Cerebellar cortex (tissue), 1 donor: ENCODE data around the gene EEFSEC.

Source experiments
- DNase-seq: peaks from one replicate; pipeline ENCODE4 v3.0.0-alpha.2; 2015; ENCODE audit warnings: low spot score

EEFSEC gene

DNA sequence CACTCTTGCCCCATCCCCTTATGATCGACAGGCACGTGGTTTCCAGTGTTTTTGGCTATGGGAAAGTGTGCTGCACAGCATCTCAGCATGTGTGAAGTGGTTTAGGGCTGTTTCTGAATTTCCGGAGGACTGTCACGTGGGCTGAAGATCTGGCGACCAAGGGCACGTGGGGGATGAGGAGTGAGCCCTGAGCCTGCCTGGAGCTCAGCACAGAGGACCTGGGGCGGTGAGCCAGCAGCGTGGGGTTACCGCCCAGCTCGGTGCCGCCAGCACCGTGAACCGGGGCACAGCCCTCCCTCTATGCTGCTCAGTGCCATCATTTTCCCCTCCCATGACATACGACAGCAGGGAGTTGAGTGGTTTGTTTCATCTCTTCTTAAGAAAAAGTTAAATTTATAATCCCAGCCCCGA lies 163.2 kb downstream of the EEFSEC start:
- DNase-seq = no peak

- no peak for DNase-seq
Measured at GRCh38 chr3:128317101-128317697, 163.9 kb downstream of the EEFSEC start.

DNA sequence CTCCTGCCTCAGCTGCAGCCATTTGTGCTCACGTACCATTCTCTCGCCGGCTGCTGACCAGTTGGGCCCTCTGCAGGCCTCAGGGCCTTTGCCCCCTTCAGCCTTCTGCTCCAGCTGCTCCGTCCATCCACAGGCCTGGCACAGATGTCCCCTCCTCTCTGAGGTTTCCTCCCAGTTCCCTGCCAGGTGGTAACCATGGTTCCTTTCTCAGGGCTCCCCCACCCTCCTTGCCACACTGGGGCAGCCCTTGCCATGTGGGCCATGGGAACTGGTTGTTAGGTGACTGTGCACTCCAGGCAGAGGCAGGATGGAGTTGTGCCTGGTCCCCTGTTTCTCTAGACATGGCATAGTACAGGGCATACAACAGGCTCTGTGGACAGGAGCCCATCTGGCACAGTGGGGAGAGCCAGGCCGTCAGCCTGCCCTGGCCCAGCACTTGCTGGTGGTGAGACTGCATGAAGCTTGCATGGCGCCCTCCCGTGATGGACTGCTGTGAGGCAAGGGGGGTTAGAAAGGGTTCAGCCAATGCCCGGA lies 164.5 kb downstream of the EEFSEC start:
- peak; percentile 42 for DNase-seq

DNA sequence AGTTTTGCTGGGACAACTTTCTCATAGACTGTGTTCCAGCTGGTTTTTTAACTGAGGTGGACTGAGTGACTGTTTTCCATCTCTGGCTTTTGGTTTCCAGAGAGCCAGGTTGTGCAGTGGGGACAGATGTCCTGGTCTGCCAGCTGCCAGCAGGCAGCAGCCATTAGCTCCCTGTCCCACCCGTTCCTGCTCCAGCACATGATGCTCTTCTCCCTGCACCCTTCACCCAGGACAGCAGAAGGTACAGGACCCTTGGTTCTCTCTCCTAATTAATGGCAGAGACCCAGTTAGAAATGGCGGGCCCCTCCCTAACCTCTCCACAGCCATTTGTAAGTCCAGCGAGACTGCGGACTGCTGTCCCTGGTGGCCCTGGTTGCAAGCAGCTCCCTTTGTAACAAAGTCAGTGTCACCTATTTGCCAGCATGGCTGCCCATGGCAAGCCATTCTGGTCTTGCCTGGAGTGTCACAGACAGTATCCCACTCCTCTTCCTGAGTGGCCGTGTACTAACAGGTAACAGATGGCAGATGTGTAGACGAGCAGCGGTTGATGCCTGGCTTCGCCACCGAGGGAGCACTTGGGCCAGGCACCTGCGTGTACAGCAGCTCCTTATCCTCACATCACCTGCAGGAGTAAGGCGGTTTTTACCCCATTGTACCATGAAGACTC lies 165.1 kb downstream of the EEFSEC start:
- DNase-seq = no peak

DNA sequence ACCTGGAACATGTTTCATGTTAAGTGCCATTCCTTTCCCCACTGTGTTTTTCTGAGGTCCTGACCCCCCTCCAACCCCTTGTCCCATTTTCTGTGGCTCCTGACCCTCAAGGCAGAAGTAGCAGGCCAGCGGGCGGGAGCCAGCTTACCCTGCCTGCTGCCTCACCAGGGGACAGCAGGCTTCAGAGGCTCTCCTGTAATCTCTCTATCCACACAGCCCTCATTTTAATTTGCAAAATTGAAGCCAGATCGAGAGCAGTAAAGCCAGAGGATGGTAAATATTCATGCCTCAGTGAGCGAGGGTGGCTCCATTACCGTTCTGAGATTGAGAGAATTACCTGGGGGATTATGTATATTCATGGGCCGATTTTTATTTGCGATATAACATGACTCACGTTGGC lies 165.8 kb downstream of the EEFSEC start:
- DNase-seq = no peak

DNA sequence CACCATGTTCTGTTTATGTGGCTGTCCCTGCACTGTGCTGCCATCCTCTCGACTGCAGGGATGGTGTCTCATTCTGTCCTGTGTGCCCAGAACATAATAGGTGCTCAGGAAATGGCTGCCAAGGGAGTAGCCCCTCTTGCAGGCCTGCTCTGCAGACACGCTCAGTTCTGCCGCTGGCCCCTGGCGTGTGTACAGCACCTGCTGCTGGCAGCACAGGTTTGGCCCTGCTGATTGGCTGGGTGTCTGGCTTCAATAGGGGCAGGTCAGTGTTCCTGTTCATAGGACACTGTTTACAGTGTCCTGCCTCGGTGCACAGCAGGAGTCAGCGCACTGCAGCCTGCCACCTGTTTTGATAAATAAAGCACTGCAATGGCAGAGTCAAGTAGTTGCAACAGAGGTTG lies 166.5 kb downstream of the EEFSEC start:
- DNase-seq = no peak

DNA sequence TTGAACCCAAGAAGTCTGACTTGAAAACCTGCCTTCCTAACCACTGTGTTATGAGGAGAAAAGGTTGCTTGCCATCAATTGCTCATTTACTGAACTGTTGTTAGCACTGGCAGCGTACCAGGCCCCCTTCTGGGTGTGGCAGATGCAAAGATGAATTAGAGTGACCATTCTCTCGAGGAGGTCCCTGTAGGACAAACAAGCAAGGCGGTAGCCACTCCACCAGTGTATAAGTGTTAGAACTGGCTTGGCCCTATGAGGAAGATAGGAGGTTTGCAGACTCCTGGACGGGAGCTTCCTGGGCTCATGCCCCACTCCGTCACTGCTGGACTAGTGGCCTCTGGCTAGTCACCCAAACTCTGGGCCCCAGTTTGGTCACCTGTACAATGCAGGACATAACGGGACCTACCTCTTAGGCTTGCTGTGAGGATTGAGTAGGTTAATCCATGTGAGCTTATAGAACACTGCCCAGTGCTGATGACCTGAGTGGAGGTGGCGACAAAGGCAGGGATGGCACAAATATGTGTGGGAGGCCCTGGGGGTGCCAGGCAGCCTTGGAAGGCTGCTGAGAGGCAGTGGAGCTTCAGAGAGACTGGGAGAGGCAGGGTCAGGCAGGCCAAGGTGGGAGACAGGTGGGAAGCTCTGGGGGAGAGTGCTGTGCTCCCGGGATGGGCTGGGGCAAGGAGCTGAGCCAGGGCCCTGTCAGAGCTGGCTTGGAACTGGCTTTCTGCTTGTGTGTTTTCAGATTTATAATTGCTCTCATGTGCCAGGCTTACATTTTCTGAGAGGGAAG lies 167.5 kb downstream of the EEFSEC start:
- DNase-seq = peak; percentile 53

GRCh38 chr3:128321418-128321817 lies 168.1 kb downstream of the EEFSEC start:
- DNase-seq = no peak

DNA sequence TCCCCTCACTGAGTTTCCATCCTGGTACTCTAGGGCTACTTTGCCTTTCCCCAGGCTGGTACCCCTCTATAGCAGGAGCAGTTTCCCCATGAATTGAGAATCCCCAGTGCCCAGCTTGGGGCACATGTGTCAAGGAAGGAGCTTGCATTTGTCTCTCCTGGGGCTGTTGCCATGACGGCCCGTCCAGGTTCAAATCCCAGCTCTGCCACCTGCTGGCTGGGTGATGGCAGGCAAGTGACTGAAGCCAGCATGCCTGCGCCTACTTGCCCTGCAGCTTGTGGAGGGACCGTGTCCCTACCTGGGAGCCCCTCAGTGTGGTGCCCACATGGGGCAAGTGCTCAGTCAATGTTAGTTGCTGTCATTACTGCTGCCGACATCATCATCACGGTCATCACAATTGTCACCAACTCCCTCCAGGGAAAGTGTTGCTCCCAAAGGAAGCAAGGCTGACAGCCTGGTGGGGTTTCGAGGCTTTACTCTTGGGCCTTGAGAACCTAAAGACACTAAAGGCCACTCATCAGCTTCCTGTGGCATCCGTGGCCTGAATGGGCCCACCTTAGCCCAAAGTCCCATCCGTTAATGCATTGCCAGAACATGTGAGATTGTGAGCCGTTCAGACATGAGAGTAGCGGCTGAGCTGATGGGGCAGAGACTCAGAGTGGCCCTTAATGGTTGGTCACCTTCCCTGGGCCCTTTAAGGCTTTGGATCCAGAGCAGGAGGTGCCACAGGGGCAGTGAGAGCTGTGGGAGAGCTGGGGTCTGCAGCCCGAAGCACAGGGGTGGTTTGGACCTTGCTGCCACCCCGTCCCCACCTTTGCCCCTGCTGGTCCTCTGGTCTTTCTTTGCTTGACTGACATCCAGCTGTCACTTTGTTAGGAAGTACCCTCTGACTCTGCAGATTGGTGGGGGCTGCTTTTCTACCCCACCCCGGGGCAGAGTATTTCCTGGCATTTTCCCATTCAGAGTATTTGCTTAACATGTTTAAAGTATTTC lies 169.0 kb downstream of the EEFSEC start:
- peak; percentile 33 for DNase-seq

DNA sequence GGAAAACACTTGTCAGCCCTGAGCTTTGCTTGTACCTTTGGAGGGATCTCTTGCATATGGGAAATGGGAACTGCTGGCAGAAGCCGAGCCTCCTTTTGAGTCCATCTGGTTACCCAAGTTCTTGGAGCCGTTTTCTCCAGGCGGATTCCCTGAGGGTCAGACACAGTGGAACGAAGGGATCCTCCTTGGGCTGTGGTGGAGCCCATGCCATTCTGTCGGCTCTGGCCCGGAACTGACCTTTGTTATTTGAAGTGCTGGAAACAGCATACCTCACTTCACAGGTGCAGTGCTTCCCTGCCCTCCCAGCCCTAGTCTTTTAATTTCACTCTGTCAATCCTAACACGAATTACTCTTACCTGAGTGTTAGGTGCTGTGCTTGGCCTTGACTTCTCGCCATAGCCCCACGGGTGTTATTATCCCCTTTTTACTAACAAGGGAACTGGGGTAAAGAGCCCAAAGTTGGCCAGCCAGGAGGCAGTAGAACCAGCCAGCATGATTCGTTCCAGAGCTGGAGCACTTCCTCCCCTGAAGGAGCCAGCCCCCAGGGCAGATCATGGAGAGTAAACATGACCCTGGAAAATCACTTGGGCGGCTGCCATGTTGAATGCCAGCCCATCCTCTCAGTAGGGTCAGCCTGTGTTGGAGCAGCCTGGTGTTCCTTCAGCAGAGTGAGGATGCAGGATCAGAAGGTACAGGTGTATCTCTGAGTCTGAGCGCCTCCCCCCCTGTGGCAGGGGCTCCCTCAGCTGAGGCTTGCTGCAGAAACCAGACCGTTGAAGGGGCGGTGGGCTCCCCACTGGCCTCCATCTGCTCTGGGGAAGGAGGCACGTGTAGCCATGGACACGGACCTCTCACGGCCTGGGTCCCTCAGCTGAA lies 170.2 kb downstream of the EEFSEC start:
- peak; percentile 80 for DNase-seq

GRCh38 chr3:128324911-128325592 lies 171.8 kb downstream of the EEFSEC start:
- no peak for DNase-seq

- no peak for DNase-seq
Measured at GRCh38 chr3:128326051-128326823, 173.0 kb downstream of the EEFSEC start.

DNA sequence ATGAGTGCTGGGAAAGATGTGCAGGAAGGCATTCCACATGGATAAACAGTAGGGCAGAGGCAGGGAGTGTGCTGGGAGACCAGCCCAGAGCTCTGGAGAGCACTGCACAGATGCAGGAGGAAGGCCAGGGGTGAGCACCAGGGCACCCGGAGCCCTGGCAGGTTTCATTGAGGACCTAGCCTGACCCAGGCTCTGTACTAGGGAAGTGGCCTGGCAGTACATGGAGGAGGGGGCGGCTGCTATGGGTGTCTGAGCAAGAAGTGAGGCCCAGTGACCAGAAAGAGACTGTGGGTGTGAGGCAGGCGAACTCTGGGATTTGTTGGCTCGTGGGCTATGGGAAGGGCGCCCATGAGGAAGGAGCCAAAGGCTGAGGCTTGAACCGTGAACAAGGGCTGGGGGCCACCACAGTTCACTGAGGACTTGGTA lies 174.3 kb downstream of the EEFSEC start:
- DNase-seq = no peak

- no peak for DNase-seq
Measured at GRCh38 chr3:128328546-128329458, 175.5 kb downstream of the EEFSEC start.

DNA sequence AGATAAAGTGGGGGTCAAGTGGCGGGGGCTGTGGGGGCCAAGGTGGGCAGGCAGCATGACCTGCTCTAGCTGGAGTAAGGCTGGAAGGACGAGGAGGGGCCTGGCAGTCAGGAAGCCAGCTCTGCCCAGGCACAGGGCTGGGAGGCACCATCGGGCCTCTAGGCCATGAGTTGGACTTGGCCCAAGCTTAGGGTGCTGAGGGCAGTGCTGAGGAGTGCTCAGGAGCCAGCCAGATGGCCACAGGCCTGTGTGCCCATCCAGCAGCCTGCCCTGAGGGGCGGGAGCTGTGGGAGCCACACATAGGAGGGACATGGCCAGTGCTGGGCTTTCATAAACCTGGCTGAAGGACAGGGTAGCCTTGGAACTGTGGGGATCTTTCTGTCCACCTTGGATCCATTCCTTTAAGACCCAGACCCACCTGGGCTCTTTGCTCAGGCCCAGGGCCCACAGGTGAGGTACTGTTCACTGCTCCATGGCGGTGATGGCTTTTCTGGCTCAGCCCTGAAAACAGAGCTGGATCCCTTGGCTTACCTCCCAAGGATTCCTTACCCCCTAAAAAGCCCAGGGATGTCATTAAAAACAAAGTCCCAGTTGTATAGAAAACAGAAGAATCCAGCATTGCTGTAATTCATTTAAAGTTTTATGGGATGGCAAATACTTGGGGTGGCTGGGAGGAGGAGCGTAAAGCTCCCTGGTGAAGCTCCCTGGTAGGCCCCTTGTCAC lies 176.4 kb downstream of the EEFSEC start:
- DNase-seq = no peak

- no peak for DNase-seq
Measured at GRCh38 chr3:128330214-128330842, 177.0 kb downstream of the EEFSEC start.

DNA sequence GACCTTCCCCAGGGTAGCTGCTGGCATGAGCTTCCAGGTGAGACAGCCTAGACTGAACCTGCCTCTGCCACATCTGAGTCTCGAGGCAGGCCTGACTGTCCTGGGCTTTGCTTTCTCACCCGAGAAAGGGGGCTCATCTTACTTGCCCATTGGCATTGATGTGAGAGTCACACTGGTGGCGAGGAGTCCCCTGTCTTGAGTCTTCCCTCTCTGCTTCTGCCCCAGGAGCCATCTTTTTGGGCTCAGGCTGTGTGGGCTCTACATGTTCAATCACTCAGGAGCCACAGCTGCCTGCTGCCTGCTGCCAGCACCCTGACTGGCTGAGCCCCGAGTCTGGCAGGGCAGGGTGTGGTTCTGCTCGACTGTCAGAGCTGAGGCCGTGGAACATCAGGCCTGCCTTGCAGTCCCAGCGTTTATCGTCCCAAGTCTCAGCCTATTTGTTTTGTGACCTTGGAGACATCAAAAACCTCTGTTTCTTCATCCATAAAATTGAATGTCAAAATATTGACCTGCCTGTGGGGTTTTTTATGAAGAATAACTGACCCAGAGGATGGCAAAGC lies 180.9 kb downstream of the EEFSEC start:
- no peak for DNase-seq
